Thoracic aorta (tissue), 2 donors: ENCODE data around the gene ZBTB24. TPM values are rescaled to one million over a fixed set of nuclear protein-coding genes. Genes with fewer than 3 reads are reported as not detected.

Experiments used
- ATAC-seq: fragments of 150-250 bp; one replicate; pipeline ENCODE4 v1.8.0; 2017; ENCODE audit warnings: low read depth; ENCODE audit not compliant: insufficient number of reproducible peaks, low FRiP score
- DNase-seq: peaks from one replicate; pipeline ENCODE4 v3.0.0-alpha.2; 2020; ENCODE audit warnings: low spot score
- H3K27ac ChIP-seq, 2 donors: fragments of 200-600 bp; sonication (generic); 1 replicate in 1 of 2; 2 replicates in 1 of 2; pipeline ENCODE4 v1.5.1; 2016; ENCODE audit warnings: mild to moderate bottlenecking in 2 of 2, moderate library complexity in 2 of 2
- H3K27me3 ChIP-seq: fragments of 200-600 bp; sonication (generic); replicated peaks from 2 replicates; pipeline ENCODE4 v1.6.0; 2016; ENCODE audit warnings: mild to moderate bottlenecking; ENCODE audit not compliant: insufficient read depth
- H3K36me3 ChIP-seq: fragments of 200-600 bp; sonication (generic); one replicate; pipeline ENCODE4 v1.5.1; 2016
- H3K4me1 ChIP-seq, 2 donors: fragments of 200-600 bp; sonication (generic); 1 replicate in 1 of 2; 2 replicates in 1 of 2; pipeline versions ENCODE4 v1.5.1 to v1.6.0; 2016; ENCODE audit warnings: low read depth in 2 of 2, mild to moderate bottlenecking in 1 of 2; ENCODE audit not compliant: control insufficient read depth in 1 of 2
- H3K4me3 ChIP-seq: fragments of 200-600 bp; sonication (generic); 2 replicates; pipeline ENCODE4 v1.5.1; 2016; ENCODE audit warnings: mild to moderate bottlenecking
- H3K9me3 ChIP-seq: fragments of 200-600 bp; sonication (generic); 2 replicates; pipeline ENCODE4 v1.5.1; 2016
- total RNA-seq, 2 donors: library from RNA; depleted of rRNA; stranded (reverse); fragments of >200 nt; gene quantifications; one replicate each; pipeline versions ENCODE4 v1.1.0 to v1.2.3, GENCODE V29; 2016
- TF ChIP-seq, protein P1 (sequence below): fragments of 200-600 bp; sonication (generic); IDR thresholded peaks from one replicate; pipeline ENCODE4 v1.5.1; 2019; ENCODE audit warnings: antibody characterized with exemption

The ZBTB24 gene
- total RNA-seq, 2 donors from 2014 or later = 3.2 to 9.5 TPM

DNA sequence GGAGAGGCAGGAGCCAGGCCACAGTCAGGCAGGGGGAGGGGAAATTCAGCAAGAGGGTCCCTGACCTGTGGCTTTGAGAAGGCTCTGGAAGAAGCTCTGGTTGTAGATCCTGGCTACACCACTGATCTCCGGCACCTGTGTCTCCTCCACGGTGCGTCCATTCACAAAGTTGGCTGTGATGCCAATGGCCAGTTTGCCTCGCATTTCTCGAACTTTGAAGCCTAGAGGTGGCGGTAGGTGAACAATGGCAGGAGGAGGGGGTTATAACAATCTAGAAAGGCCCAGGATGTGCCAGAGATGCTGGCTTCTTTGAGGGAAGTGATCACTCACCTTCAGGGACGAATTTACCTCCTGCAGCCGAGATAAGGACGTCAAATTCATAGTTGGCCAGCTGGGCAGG, 30.8 kb downstream of the ZBTB24 start:
- no peak for ATAC-seq
- no peaks in the 10 kb centered on the region for H3K9me3 ChIP-seq
- H3K27me3 ChIP-seq = no peaks in the 10 kb centered on the region
- H3K27ac ChIP-seq = no peak overlapping the region
- peaks cover 11% of the 10 kb centered on the region for H3K36me3 ChIP-seq
- TF ChIP-seq, protein P1, sequence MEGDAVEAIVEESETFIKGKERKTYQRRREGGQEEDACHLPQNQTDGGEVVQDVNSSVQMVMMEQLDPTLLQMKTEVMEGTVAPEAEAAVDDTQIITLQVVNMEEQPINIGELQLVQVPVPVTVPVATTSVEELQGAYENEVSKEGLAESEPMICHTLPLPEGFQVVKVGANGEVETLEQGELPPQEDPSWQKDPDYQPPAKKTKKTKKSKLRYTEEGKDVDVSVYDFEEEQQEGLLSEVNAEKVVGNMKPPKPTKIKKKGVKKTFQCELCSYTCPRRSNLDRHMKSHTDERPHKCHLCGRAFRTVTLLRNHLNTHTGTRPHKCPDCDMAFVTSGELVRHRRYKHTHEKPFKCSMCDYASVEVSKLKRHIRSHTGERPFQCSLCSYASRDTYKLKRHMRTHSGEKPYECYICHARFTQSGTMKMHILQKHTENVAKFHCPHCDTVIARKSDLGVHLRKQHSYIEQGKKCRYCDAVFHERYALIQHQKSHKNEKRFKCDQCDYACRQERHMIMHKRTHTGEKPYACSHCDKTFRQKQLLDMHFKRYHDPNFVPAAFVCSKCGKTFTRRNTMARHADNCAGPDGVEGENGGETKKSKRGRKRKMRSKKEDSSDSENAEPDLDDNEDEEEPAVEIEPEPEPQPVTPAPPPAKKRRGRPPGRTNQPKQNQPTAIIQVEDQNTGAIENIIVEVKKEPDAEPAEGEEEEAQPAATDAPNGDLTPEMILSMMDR = no peak
- DNase-seq = no peak
- no peak overlapping the region for H3K4me3 ChIP-seq
- peaks cover 9 to 26% of the 10 kb centered on the region in 2 donors for H3K4me1 ChIP-seq

DNA sequence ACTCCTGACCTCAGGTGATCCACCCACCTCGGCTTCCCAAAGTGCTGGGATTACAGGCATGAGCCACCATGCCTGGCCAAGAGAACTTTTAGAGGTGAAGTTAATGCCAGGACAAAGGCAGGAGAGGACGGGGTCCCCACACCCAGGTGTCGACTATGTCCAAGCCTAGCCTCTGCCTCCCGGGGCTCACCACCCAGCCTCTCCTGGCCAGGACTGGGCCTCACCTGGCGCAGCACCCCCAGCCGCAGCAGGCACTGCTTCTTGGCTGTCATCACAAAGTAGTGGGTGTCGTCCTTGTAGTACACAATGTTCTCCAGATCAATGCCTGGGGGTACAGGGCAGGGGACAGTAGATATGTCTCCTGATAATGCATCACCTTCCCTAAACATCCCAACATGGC, 31.6 kb downstream of the ZBTB24 start:
- TF ChIP-seq, protein P1 = no peak

DNA sequence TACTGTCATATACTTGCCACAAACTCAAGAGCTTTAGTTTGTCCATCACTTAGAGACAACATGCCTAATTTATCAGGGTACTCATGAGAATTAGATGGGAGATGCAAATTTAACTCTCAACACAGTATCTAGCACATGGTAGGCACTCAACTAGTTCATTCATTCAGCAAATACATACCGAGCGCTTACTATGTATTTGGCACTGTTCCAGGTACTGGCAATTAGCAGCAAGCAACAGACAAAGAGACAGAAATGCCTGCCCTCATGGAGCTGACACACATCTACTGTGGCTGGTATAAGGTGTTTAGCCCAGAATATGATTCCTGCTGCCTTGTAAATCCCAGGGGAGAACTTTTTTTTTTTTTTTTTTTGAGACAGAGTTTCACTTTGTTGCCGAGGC, 32.2 kb downstream of the ZBTB24 start:
- H3K4me1 ChIP-seq = peaks cover 2 to 14% of the 10 kb centered on the region in 2 donors
- H3K9me3 ChIP-seq = no peaks in the 10 kb centered on the region
- ATAC-seq (no peak), DNase-seq (no peak)
- H3K27me3 ChIP-seq = no peaks in the 10 kb centered on the region
- peaks cover 19% of the 10 kb centered on the region for H3K36me3 ChIP-seq
- no peak overlapping the region for H3K4me3 ChIP-seq
- TF ChIP-seq, protein P1 = no peak
- H3K27ac ChIP-seq = no peak overlapping the region

More for the DNA sequence above, 31.6 kb downstream of the ZBTB24 start:
- no peak overlapping the region for H3K4me3 ChIP-seq
- H3K27ac ChIP-seq = no peak overlapping the region
- no peak for DNase-seq
- H3K4me1 ChIP-seq = peaks cover 4 to 18% of the 10 kb centered on the region in 2 donors
- H3K9me3 ChIP-seq = no peaks in the 10 kb centered on the region
- peaks cover 19% of the 10 kb centered on the region for H3K36me3 ChIP-seq
- ATAC-seq = no peak
- no peaks in the 10 kb centered on the region for H3K27me3 ChIP-seq

DNA sequence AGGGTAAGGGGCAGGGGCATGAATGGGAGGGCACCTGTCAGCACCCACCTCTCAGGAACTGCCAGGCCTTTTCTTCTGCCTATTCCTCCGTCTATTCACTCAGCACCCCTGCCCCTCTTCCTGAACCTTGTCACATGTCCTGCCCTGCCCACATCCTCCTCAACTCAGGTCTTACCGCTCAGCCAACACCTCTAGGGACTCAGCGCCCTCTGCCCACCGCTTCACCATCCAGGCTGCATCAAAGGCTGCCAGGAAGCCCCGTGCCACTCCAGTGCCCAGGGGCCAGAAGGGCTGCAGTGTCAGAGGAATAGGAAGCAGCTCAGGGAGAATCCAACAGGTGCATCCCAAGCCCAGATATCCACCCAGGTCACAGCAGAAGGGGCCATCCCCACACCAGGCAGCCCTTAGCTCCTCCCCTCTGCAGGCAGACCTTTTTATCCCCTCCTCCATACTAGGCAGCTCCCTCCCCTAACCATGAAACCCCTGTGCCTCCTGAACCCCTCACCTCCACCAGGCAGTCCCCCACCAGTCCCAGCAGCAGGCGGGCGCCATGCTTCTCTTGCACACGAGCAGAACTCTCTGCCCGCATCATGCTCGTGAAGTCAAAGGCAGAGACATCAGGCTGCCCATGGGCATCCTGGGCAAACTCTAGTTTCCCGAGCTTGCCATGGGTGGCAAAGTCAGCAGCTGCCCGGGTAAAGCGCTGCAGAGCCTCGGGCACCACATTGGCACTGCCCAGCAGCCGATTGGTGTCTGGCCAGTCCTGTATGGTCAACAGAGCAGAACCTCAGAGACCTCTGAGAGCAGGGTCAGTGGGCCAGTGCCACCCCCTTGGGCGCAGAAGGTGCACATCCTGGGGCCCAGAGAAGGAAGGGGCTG, 33.0 kb downstream of the ZBTB24 start:
- DNase-seq = no peak
- no peak overlapping the region for H3K4me3 ChIP-seq
- H3K27ac ChIP-seq = no peak overlapping the region
- no peaks in the 10 kb centered on the region for H3K27me3 ChIP-seq
- TF ChIP-seq, protein P1 = no peak
- peaks cover 23% of the 10 kb centered on the region for H3K36me3 ChIP-seq
- no peaks in the 10 kb centered on the region for H3K9me3 ChIP-seq
- no peak for ATAC-seq
- peaks cover 2 to 14% of the 10 kb centered on the region in 2 donors for H3K4me1 ChIP-seq

DNA sequence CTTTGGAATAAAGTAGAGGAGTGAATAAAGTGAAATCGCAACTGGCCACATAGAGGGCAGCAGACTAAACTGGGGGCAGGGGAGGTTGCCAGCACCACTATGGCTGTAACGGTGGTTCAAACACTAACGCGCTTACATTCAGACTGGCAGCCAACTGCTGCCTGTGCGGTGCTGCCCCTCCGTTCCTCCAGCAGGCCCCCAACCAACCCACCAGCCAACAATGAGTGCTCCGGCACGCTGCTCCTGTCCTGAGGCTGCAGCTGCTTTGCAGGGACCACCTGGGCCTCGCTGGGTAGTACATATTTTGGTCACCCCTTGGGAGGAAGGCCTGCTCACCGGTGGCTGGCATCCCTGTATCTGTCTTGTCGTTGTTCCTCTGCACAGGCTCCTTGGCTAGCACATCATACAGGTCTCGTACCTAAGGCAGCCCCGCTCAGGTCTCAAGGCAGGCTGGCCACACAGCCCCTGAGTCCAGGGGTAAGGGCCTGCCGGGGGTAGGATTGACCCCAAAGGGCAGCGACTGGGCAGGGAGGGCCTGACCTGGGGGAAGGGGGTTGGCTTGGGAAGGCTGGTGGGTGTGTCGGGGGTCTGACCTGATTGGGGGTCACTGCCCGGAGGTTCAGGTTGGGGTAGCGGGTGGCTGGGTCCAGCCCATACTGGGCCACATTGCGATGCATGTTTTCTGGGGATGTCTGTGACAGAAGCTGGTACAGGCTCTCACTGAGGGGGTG, 33.8 kb downstream of the ZBTB24 start:
- TF ChIP-seq, protein P1 = no peak
- H3K9me3 ChIP-seq = no peaks in the 10 kb centered on the region
- ATAC-seq (no peak), DNase-seq (no peak)
- H3K4me1 ChIP-seq = peaks cover under 1 to 9% of the 10 kb centered on the region in 2 donors
- H3K27me3 ChIP-seq = no peaks in the 10 kb centered on the region
- H3K4me3 ChIP-seq = no peak overlapping the region
- H3K36me3 ChIP-seq = peaks cover 31% of the 10 kb centered on the region
- no peak overlapping the region for H3K27ac ChIP-seq
